ENCODE data around the gene SRP54. TPM values are rescaled to one million over a fixed set of nuclear protein-coding genes. Genes with fewer than 3 reads are reported as not detected.
"Not testable (repeated sequence)": the region's sequence is repeated elsewhere in the genome, so short reads cannot be mapped to it uniquely, and the experiment has no call there.

SRP54 gene
- total RNA-seq, 6 experiments from 2014 or later, result 68.6 to 83.0 (median 75.1) TPM

GRCh38 chr14:34943506-34943905 lies 39.3 kb upstream of the SRP54 start:
- peaks cover 10% of the 10 kb centered on the region for H3K9me3 Mint-ChIP-seq
- no peak overlapping the region for H3K27ac Mint-ChIP-seq
- no peak overlapping the region for H3K4me3 Mint-ChIP-seq

DNA sequence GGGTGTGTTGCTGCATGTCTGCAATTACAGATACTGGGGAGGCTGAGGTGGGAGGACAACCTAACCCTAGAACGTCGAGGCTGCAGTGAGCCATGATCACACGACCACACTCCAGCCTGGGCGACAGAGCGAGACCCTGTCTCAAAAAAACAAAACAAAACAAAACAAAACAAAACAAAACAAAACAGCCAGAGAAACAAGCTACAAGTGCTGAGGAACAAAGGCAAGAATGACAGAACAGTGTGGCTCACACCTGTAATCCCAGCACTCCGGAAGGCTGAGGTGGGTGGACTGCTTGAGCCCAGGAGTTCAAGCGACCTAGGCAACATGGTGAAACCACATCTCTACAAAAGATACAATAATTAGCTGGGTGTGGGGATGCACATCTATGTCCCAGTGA lies 38.0 kb upstream of the SRP54 start:
- no peaks in the 10 kb centered on the region for H3K27me3 Mint-ChIP-seq (ENCODE audit: insufficient read depth)
- peaks cover 10% of the 10 kb centered on the region for H3K9me3 Mint-ChIP-seq
- TF ChIP-seq CTCF (IDR thresholded peaks at IDR 0.05), result no peak
- no peaks in the 10 kb centered on the region for H3K4me1 Mint-ChIP-seq (ENCODE audit: low read depth)
- no peak overlapping the region for H3K27ac Mint-ChIP-seq
- no peak overlapping the region for H3K4me3 Mint-ChIP-seq
- H3K36me3 Mint-ChIP-seq (ENCODE audit: low read depth), result peaks cover 18% of the 10 kb centered on the region
- DNase-seq, result no peak

More at GRCh38 chr14:34943506-34943905, 39.3 kb upstream of the SRP54 start:
- no peaks in the 10 kb centered on the region for H3K4me1 Mint-ChIP-seq (ENCODE audit: low read depth)
- peaks cover 18% of the 10 kb centered on the region for H3K36me3 Mint-ChIP-seq (ENCODE audit: low read depth)
- no peaks in the 10 kb centered on the region for H3K27me3 Mint-ChIP-seq (ENCODE audit: insufficient read depth)
- TF ChIP-seq CTCF (IDR thresholded peaks at IDR 0.05), result no peak
- no peak for DNase-seq

DNA sequence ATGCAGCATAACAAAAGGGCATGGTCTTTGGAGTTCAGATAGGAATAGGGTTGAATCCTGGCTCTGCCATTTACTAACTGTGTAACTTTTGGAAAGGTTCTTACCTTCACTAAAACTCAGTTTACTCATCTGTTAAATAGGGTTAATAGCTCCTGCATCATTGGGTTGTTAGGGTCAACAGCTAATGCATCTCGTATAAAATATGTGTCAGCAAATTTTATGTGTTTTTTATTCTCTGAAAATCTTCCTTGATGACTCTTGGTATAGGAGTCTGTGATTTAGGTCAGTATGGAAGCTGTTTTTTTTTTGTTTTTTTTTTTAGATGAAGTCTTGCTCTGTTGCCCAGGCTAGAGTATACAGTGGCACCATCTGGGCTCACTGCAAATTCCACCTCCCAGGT lies 36.1 kb upstream of the SRP54 start:
- peaks cover 18% of the 10 kb centered on the region for H3K36me3 Mint-ChIP-seq (ENCODE audit: low read depth)

DNA sequence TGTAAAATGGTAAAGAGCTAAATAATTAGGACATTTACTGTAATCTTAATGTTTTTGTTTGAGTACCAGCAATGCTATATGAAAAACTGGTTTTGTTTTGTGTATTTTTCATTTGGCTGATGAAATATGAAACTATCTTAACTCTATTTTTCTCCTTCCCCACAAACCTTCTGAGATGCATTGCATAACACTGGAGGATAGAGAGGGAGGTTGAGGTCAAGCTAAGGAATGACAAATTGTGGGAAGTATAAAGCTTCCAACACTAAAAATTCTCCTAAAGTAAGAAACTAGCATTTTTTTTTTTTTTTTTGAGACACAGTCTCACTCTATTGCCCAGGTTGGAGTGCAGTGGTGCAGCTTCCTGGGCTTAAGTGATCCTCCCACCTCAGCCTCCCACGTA lies 31.5 kb upstream of the SRP54 start:
- DNase-seq, result no peak
- no peak overlapping the region for H3K4me3 Mint-ChIP-seq
- TF ChIP-seq CTCF (IDR thresholded peaks at IDR 0.05), result no peak
- H3K4me1 Mint-ChIP-seq (ENCODE audit: low read depth), result no peaks in the 10 kb centered on the region
- H3K27ac Mint-ChIP-seq, result no peak overlapping the region
- no peaks in the 10 kb centered on the region for H3K9me3 Mint-ChIP-seq
- H3K36me3 Mint-ChIP-seq (ENCODE audit: low read depth), result peaks cover 4% of the 10 kb centered on the region; the same call in 1 of the 2 replicates
- no peaks in the 10 kb centered on the region for H3K27me3 Mint-ChIP-seq (ENCODE audit: insufficient read depth)

More for the DNA sequence above, 36.1 kb upstream of the SRP54 start:
- H3K4me3 Mint-ChIP-seq, result no peak overlapping the region
- H3K4me1 Mint-ChIP-seq (ENCODE audit: low read depth), result no peaks in the 10 kb centered on the region
- peaks cover 10% of the 10 kb centered on the region for H3K9me3 Mint-ChIP-seq
- H3K27me3 Mint-ChIP-seq (ENCODE audit: insufficient read depth), result no peaks in the 10 kb centered on the region
- DNase-seq, result no peak
- no peak for TF ChIP-seq CTCF (IDR thresholded peaks at IDR 0.05)
- no peak overlapping the region for H3K27ac Mint-ChIP-seq

- no peaks in the 10 kb centered on the region for H3K9me3 Mint-ChIP-seq
- no peak for DNase-seq
- H3K27ac Mint-ChIP-seq, result no peak overlapping the region
- H3K27me3 Mint-ChIP-seq (ENCODE audit: insufficient read depth), result no peaks in the 10 kb centered on the region
- no peak overlapping the region for H3K4me3 Mint-ChIP-seq
- no peaks in the 10 kb centered on the region for H3K4me1 Mint-ChIP-seq (ENCODE audit: low read depth)
- peaks cover 15% of the 10 kb centered on the region for H3K36me3 Mint-ChIP-seq (ENCODE audit: low read depth)
- TF ChIP-seq CTCF (IDR thresholded peaks at IDR 0.05), result no peak
Observed at GRCh38 chr14:34956931-34957330, 25.9 kb upstream of the SRP54 start.

GRCh38 chr14:34957771-34958286 lies 25.0 kb upstream of the SRP54 start:
- no peaks in the 10 kb centered on the region for H3K9me3 Mint-ChIP-seq
- no peak for DNase-seq
- no peaks in the 10 kb centered on the region for H3K27me3 Mint-ChIP-seq (ENCODE audit: insufficient read depth)
- no peak for TF ChIP-seq CTCF (IDR thresholded peaks at IDR 0.05)
- no peaks in the 10 kb centered on the region for H3K4me1 Mint-ChIP-seq (ENCODE audit: low read depth)
- H3K27ac Mint-ChIP-seq, result no peak overlapping the region
- peaks cover 15% of the 10 kb centered on the region for H3K36me3 Mint-ChIP-seq (ENCODE audit: low read depth)
- no peak overlapping the region for H3K4me3 Mint-ChIP-seq

- H3K36me3 Mint-ChIP-seq (ENCODE audit: low read depth), result peaks cover 11% of the 10 kb centered on the region
- not testable (repeated sequence) for H3K27me3 Mint-ChIP-seq (ENCODE audit: insufficient read depth); H3K27ac Mint-ChIP-seq; H3K4me1 Mint-ChIP-seq (ENCODE audit: low read depth); H3K9me3 Mint-ChIP-seq; H3K4me3 Mint-ChIP-seq; DNase-seq
Observed at GRCh38 chr14:34962106-34962505, 20.7 kb upstream of the SRP54 start.

All from HFFc6 (cell line).